ENCODE data around the gene TMPRSS9.

TMPRSS9 gene

DNA sequence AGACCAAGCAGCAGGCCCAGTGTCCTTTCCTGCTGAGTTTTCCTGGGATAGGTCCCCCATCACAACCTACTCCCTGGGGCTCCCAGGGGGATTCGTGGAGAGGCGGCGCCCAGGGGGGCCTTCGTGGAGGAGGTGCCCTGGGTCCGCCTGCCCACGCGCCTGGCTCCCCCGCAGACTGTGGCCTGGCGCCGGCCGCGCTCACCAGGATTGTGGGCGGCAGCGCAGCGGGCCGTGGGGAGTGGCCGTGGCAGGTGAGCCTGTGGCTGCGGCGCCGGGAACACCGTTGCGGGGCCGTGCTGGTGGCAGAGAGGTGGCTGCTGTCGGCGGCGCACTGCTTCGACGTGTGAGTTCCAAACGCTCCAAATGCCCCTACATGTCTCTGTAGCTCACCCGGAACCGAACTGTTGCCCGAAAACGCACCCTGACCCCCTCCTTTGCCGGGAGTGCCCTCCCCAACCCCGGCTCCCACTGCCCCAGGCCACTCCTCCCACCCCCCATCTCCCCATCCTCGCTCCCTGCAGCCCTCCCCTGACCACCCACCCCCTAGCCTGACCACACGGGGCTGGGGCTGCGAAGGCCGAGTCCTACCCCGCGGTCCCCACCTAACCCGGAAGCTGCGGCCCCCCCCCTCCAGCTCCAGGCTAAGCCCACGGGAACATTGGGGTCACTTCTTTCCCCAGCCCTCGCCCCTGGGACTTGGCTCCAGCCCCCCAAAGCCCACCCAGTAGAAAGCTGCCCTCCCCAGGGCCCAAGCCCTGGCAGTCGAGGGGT lies 64.0 kb downstream of the TMPRSS9 start:
- DNase-seq = no peak

DNA sequence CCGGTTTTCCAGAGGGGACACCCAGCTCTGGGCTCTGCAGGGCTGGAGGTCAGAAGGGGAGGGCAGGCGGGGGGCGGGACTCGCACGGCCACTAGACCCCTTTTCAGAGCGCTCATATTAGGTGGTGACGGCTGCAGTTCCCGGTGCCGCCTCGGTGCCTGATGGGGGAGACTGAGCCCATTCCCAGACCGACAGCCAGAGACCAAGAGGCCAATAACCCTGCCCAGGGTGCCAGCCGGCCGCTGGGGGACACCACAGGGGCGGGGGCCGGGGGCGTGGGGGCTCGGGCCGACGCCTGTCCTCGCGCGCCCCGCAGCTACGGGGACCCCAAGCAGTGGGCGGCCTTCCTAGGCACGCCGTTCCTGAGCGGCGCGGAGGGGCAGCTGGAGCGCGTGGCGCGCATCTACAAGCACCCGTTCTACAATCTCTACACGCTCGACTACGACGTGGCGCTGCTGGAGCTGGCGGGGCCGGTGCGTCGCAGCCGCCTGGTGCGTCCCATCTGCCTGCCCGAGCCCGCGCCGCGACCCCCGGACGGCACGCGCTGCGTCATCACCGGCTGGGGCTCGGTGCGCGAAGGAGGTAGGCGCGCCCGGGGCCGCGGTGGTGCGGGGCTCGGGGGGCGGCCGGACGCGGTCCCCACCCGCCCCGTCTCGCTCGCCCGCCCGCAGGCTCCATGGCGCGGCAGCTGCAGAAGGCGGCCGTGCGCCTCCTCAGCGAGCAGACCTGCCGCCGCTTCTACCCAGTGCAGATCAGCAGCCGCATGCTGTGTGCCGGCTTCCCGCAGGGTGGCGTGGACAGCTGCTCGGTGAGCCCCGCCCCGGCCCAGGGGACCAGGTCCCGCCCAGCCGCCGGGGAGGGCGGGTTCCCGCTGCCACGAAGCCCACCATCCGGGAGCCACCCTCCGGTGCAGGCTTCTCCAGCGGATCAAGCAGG lies 64.9 kb downstream of the TMPRSS9 start:
- DNase-seq = no peak

DNA sequence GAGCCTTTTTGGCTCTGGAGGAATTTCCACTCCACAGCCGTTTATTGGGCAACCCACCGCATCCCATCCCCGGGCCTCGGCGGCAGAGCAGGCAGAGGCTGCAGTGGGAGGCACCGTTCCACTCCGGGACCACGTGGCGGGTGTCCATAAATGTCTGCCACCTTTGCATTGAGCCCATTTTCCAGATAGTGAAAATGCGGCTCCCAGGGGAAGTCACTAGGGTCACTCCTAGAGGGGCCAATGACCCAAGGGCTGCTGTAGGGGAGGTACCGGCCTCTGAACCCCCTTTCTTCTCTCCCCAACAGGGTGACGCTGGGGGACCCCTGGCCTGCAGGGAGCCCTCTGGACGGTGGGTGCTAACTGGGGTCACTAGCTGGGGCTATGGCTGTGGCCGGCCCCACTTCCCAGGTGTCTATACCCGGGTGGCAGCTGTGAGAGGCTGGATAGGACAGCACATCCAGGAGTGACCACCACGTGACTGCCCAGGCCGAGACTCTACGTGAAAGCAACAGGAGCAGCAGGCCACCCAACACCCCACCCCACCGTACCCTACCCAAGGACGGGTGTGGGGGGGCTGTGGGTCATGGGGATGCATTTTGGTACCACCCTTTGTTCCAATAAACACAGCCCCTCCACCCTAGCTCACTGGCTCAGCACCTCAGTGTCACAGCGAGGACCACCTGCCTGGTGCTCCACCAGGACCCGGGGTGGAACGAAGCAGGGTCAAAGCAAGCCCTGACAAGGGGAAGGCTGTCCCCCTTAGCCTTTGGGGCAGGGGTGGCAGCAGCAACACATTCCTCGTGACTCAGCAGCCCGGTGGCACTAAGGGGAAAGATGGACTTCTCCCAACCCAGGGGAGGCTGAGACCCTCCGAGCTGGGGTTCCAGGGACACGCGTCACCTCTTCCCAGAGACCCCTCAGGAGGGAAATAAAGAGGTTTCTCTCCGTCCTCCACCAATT lies 65.8 kb downstream of the TMPRSS9 start:
- no peak for DNase-seq

DNA sequence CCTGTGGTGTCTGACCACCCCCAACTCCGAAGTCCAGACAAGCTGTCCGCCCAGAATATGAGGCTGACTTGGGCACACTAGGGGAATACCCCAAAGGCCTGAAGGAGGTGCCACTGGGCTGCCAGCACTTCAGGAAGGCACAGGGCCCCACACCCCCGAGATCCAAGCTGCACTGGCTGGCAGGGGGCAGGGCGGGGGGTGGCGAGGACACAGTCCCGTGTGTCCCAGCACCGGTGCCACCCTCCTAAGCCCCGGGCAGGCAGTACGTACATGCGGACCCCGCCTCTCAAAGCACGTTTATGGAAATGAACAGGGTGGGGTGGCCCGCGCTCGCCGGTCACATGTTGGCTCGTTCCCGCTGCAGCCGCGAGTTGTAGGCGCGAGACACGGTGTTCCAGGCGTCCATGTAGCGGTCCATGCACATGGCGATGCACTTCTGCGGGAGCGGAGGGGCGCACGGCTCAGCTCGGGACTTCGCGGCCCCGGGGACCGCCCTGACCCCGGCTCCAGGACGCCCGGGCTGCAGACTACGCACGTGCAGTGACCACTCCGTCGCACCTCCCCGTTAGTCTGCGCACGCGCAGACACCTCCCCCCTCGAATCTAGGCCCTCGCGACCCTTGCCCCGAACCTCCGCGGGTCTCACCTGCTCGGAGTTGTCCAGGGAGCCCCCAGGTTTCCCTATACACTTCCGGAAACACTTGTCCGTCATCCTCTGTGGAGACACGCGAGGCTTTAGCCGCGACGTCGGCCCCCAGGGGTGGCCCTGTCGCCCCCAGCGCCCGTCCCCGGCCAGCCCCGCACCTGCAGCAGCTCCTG lies 66.8 kb downstream of the TMPRSS9 start:
- DNase-seq = peak; percentile 20 to 32

DNA sequence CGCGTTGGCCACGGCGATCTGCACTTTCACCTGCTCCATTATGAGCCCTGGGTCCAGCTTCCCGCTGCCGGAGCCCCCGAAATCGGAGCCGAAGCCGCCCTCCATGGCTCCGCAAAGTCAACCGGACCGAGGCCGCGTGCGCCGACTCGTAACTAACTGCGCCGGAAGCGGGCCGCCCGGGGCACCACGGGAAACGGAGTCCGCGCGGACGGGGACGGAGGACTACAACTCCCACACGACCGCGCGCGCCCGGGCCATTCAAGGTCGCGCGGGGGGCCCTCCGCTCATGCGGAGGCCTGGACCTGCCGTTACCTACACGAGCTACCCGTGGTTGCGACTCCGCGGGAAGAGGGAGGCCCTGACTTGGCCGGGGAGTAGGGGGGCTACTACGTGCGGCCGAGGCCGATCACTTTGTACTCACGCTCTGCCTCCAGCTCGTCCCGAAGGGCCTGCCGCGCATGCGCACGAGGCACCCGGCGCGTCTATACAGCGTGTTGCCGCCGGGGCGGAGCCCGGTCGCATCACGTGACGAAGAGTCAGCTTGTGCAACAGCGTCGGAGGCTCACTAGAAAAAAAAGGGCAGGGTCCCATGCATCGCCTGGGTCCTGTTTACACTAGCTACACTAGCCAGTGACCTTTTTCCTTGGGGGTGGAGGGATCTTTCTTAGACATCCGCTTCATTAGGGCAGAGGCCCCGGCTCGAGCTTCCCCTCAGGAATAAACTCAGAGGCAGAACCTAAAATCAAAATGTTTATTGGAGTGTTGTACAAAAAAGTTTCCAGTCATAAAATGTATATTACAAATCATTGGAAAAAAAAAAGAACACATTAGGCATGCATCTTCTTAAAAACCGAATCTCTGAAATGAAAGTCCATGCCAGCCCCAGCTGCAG lies 67.6 kb downstream of the TMPRSS9 start, which contains the start of gene TIMM13:
TSS of gene TIMM13 (minus strand) at position 158 of the 892 bp plus-strand sequence. CDS start at position 105, 53 bp downstream.
- DNase-seq = peak; percentile 92 to 94

DNA sequence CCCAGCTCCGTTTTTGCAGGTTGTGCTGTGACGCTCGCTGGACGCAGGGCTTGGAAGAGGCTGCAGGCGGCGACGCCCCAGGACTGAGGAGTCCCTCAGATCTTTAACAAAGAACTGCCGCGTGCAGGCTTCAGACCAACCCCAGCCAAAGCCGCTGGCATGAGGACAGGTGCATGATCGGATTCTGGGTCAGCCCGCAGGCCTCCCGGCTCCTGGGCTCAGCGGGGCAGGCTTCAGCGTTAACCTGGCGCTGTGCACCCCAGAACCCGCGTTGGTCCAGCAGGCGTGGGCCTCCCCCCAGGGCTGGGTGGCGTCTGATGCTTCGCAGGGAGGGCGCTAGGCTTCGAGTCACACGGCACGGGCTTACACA lies 68.2 kb downstream of the TMPRSS9 start:
- no peak for DNase-seq

DNA sequence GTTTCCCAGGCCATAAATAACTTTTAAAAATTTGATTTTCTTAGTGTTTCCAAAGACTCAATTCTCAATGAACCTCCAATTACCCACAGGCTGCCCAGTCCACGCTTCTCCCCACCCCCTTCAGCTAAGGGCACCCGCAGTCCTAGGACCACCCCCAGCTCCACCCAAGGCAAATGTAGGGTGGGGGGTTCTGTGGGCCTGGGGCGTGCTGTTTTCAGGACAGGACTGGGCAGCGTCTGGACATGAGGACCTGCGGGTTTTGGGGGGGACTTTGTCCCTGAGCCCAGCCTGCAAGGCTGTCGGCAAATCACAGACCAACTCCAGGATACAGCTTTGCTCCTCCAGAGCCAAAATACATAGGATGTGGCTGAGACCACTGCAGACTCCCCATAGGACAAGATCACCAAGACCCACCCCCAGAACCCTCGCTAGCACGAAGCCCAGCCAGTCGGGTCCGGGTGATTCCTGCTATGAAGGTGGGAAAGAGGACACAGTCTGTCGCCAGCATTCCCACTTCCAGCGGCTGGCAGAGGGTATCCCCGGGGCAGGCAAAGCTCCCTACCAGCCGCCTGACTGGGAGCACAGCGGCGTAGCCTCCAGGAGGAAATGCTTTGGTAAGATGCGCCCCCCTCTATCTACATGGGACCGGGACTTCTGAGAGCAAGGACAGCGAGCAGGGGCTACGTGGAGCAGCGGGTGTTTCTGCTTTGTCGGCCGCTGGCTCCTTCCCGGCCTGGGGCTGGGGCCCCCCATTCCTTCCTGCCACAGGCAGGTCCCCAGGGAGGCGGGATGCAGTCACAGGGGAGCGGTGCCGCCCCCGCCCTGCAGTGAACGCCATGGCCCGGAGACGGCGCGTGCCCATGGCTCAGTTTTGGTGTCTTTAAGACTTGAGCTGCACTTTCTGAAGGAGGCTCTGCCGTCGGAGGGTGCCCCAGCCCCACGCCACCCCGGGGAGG lies 69.0 kb downstream of the TMPRSS9 start:
- DNase-seq = no peak

DNA sequence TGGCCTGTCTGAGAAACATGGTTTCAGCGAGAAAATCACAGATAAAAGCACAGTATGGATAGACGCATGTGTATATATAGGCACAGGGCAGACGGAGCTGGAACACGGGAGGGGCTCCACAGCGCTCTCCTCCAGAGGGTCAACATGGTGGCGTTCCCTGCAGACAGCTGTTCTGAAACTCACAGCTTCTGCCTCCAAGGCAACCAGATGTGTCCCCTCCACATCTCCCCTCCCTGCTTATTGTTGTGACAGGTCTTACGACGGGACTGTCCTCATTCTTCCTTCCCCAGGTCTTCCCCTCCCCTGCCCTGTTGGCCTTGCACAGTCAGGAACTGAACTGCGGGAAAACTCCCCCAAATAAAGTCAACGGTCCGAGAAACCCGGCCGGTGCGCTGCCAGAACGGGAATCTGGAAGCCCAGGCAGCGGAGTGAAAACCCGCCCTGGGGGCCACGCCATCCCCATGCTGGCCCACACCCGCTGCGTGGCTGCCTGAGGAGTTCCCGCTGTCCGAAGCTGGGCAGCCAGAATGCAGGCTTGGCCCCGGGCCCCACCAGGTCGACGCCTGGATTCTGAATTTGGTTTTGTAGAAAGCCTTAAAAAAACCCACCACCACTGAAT lies 70.0 kb downstream of the TMPRSS9 start:
- no peak for DNase-seq

DNA sequence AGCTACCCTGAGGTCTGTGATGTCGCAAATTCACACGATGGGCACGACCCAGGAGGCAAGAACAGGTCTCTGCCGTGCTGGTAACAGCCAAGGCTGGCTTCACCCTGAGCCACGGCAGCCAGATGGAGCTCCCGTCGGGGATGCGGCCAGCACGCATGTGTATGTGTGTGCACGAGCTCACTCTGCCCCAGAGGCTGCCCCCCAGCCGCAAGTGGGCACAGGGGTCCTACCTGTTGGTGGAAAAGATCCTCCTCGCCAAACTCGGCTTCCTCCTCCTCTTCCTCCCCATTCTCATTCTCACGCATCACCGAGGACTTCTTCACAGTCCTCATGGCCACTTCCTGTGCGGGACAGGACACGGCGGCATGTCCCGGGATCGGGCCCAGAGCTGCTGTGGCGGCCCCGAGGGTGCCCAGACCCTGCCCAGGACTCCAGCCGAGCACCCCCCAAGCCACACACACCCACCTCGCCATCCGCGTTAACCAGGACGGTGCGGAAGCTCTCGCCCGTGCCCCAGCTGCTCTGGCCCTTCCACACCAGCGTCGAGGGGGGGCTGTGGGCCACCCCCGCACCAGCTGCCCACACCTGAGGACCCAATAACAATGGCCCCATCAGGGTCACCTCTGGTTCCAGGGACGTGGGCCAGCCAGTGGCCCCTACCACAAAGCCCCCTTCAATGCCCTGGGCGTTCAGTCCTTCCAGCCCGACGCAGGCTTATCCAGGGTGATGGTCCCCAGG lies 71.4 kb downstream of the TMPRSS9 start:
- no peak for DNase-seq

DNA sequence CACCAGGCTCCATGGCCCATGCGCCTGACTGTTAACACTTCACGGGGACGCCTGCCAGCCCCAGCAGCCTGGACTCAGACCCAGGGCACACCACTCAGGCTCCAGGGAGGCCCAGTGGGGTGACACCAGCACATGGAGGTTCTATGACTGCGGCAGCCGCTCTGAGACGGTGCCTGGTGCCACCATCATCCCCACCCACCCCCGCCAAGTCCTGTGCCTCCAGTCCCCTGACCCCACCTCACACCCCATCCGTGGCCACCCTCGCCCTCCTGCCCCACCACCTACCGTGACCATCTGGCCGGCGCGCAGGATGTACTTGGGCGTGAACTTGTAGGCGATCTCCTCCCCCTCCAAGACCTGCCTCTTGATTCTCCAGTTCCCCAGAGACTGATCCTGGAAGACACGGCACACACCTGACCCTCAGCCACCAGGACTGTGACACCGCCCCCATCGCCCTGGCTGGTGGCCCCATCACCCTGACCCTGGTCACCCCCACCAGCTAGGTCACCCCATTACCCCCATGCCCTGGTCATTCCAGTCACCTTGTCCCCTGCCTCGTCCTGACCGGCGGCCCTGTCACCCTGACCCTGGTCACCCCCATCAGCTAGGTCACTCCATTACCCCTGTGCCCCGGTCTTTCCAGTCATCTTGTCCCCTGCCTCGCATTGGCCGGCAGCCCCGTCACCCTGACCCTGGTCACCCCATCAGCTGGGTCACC lies 72.2 kb downstream of the TMPRSS9 start:
- DNase-seq = no peak

DNA sequence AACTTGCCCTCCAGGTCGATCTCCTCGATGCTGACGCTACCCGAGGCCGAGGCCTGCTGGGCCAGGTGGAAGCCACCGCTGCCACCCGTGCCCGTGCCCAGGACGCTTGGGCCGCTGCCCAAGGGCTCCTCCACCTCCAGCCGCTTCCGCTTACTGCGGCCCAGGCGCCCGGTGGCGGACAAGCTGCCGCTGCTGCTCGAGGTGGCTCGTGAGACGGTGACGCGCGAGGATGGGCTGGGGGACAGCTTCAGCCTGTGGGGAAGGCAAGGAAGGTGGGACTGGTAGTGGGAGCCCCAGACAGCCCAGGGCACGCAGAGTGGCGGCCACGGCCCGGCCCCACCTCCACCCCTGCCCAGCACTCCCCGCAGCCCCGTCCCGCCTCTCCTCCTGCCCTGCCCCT lies 73.8 kb downstream of the TMPRSS9 start:
- no peak for DNase-seq

DNA sequence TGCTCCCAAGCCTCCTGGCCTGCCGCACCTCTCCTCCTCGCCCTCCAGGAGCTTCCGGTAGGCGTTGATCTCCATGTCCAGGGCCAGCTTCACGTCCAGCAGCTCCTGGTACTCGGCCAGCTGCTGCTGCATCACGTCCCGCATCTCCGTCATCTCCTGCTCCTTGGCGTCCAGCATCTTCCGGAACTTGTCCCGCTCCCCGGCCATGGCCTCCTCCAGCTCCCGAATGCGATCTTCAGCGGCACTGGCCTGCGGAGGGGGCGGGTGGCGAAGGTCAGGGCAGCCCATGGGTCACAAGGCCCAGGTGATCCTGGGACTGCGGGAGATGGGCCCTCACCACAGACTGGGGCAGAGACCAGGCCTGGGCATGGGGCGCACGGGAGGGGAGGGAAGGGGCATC lies 74.2 kb downstream of the TMPRSS9 start:
- DNase-seq = no peak

DNA sequence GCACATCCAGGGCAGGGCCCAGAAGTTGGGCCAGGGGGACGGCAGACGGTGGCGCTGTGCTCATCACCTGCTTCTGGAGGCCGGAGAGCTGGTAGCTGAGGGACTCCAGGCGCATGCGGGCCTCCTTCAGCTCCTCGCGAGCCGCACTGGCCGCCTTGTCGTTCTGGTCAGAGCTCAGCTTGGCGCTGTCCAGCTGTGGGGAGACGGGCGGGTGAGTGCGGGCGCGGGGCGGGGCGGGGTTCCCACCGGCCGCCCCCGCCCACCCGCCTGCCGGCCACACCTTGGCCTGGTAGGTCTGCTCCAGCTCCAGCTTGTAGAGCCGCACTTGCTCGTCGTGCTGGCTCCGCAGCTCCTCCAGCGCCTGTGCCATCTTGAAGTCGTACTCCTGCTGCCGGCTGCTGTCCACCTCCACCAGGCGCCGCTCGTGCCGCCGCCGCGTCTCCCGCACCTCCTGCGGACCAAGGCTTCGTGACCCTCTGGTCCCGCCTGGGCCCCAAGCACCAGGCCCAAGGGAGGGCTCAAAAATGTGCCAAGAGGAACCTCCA lies 74.7 kb downstream of the TMPRSS9 start:
- DNase-seq = no peak

DNA sequence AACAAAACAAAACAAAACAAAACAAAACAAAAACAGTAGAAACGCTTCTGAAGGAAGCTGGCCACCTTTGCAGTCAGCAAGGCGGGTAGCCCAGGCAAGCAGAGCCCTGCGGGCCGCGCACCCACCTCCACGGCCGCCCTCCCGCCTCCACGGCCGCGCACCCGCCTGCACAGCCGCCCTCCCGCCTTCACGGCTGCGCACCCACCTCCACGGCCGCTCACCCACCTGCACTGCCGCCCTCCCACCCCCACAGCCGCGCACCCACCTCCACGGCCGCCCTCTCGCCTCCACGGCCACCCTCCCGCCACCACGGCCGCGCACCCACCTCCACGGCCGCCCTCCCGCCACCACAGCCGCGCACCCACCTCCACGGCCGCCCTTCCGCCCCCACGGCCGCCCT lies 76.3 kb downstream of the TMPRSS9 start:
- DNase-seq = no peak

DNA sequence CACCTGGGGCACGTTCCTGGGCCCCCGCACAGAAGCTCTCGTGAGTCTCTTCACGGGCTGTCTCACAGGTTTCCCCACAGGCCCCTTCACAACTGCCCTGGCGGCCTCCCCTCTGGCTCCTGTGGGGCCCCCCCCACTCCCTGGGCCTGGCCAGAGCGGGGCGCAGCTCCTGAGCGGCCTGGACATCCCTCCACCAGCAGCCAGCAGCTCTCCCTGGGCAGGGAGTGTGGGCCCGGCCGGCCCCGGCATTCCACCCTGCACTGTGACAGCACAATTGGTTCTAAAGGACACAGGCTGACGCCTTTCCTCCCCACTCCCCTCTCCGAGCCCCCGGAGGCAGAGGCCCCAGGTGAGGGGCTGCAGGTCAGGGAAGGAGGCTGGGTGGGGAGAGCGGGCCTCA lies 76.9 kb downstream of the TMPRSS9 start:
- DNase-seq = no peak

DNA sequence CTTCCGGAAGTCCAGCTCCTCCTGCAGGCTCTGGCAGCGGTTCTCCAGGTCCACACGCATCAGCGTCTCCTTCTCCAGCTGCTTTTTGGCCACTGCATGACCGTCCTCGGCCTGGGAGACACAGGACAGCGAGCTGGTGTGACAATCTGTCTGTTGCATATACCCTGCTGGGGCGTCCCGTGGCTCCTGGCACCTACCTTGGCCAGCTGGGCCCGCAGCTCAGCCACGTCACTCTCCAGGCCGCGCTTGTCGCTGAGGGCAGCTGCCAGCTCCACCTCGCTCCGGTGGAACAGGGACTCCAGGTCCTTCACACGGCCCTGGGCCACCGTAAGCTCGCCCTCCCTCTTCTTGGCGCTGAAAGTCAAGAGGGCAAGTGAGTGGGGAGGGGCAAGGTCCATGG lies 78.1 kb downstream of the TMPRSS9 start:
- DNase-seq = no peak

DNA sequence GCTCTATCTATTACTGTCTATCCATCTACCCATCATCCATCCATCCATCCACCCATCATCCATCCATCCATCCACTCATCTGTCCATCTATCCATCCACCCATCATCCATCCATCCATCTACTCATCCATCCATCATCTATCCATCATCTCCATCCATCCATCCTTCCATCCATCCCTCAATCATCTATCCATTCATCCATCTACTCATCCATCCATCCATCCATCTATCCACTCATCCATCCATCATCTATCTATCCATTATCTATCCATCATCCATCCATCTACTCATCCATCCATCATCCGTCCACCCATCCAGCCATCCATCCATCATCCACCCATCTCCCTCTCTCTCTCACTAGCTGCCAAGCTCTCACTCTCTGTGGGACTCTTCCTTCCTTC lies 80.5 kb downstream of the TMPRSS9 start:
- DNase-seq = no peak
